Sigmoid colon (tissue), 7 donors: ENCODE data around the gene TMPRSS9. TPM values are rescaled to one million over a fixed set of nuclear protein-coding genes. Genes with fewer than 3 reads are reported as not detected.

Experiments used
- DNase-seq: peaks from one replicate; pipeline ENCODE4 v3.0.0-alpha.2; 2019
- H3K27ac ChIP-seq, 4 donors: fragments of 200-600 bp; sonication (generic); one replicate each; pipeline ENCODE4 v1.5.1; 2016 to 2019; ENCODE audit warnings: mild to moderate bottlenecking in 1 of 4
- H3K27me3 ChIP-seq, 3 donors: fragments of 200-600 bp; sonication (generic); one replicate each; pipeline ENCODE4 v1.5.1; 2019; ENCODE audit warnings: mild to moderate bottlenecking in 1 of 3
- H3K36me3 ChIP-seq, 4 donors: fragments of 200-600 bp; sonication (generic); one replicate each; pipeline ENCODE4 v1.5.1; 2016 to 2019
- H3K4me1 ChIP-seq, 4 donors: fragments of 200-600 bp; sonication (generic); one replicate each; pipeline ENCODE4 v1.5.1; 2017 to 2019
- H3K4me3 ChIP-seq, 4 donors: fragments of 200-600 bp; sonication (generic); one replicate each; pipeline ENCODE4 v1.5.1; 2017 to 2019; ENCODE audit warnings: mild to moderate bottlenecking in 2 of 4, moderate library complexity in 1 of 4
- H3K9me3 ChIP-seq, 4 donors: fragments of 200-600 bp in 3 of 4; sonication (generic) in 3 of 4; one replicate each; pipeline versions ENCODE4 v1.5.1 to v1.6.1; 2013 to 2019
- EP300 ChIP-seq, 4 donors: sonication (generic); formaldehyde crosslinking; IDR thresholded peaks; one replicate each; pipeline ENCODE4 v1.6.1; 2017; ENCODE audit warnings: antibody characterized with exemption in 4 of 4
- POLR2A ChIP-seq, 2 donors: fragments of 450-650 bp; IDR thresholded peaks; one replicate each; pipeline ENCODE4 v1.6.1; 2016; ENCODE audit warnings: antibody characterized with exemption in 2 of 2, mild to moderate bottlenecking in 2 of 2, moderate library complexity in 2 of 2
- POLR2AphosphoS5 ChIP-seq, 4 donors: sonication (generic); formaldehyde crosslinking; IDR thresholded peaks; one replicate each; pipeline ENCODE4 v1.6.1; 2017; ENCODE audit warnings: antibody characterized with exemption in 4 of 4
- WGBS, 2 donors: extraction: QIAGEN DNeasy Blood & Tissue Kit; methylation state at CpG; one replicate each; pipeline ENCODE4 v1.1.7; 2013; 5-methylcytosine and 5-hydroxymethylcytosine counted together
- intact Hi-C: fragments of 100-400 bp; cut with DNase I; formaldehyde crosslinking; loops from one replicate; pipeline ENCODE4 v1.15.1; 2023
- polyA plus RNA-seq, 3 donors: library from polyadenylated mRNA; stranded (reverse); fragments of 200-250 nt; gene quantifications; one replicate each; pipeline ENCODE4 v1.2.3, GENCODE V29; 2013
- total RNA-seq, 4 donors: library from RNA; depleted of rRNA; stranded (reverse); fragments of >200 nt; gene quantifications; one replicate each; pipeline ENCODE4 v1.1.0, GENCODE V29; 2016
- TF ChIP-seq, protein P1 (sequence below), 4 experiments: fragments of 450-650 bp in 3 of 4; fragments of 200-600 bp in 1 of 4; IDR thresholded peaks; one replicate each; pipeline ENCODE4 v1.5.1; 2016 to 2019; ENCODE audit warnings: antibody characterized with exemption in 4 of 4, mild to moderate bottlenecking in 3 of 4, moderate library complexity in 2 of 4
- donor health status: healthy with polysubstance abuse.
- donor health status: Bipolar disorder and iron deficiency.
- donor health status: healthy.

Gene TMPRSS9
- total and polyA plus RNA-seq, 7 donors = 0.16 to 0.68 (median 0.27) TPM; not detected in 3

DNA sequence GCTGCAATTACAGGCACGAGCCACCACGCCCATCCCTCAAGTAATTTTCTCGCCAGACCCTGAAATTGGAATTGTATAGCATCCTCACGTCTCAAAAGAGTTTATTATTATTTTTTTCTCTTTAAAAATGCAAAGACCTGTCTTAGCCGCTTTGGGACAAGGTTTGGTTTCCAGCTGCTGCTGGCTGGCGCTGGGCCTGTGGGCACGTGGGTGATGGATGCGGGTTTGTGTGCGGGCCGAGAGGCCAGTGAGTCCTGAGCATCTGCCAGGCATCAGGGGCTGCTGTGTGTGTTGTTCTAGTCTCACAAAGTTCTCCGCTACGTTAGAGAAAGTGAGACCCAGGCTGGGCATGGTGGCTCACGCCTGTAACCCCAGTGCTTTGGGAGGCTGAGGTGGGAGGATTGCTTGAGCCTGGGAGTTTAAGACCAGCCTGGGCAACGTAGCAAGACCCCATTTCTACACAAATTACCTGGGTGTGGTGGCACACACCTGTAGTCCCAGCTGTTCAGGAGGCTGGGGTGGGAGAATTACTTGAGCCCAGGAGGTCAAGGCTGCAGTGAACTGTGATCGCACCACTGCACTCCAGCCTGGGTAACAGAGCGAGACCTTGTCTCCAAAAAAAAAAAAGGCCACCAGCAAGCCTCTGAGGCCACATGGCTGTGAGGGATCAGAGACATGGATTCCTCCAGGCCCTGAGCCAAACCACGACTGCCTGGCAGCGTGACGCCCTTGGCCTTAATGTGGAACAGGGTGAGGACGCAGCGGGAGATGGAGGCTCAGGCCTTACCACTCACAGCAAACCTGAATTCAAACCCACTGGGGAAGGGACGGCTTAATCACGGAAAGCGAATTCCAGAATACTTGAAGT lies 4.7 kb upstream of the TMPRSS9 start:
- 85 to 88% methylated on average over 24 of the region's 24 CpGs for WGBS, 2 donors
- no peak for DNase-seq
- TF ChIP-seq, protein P1, sequence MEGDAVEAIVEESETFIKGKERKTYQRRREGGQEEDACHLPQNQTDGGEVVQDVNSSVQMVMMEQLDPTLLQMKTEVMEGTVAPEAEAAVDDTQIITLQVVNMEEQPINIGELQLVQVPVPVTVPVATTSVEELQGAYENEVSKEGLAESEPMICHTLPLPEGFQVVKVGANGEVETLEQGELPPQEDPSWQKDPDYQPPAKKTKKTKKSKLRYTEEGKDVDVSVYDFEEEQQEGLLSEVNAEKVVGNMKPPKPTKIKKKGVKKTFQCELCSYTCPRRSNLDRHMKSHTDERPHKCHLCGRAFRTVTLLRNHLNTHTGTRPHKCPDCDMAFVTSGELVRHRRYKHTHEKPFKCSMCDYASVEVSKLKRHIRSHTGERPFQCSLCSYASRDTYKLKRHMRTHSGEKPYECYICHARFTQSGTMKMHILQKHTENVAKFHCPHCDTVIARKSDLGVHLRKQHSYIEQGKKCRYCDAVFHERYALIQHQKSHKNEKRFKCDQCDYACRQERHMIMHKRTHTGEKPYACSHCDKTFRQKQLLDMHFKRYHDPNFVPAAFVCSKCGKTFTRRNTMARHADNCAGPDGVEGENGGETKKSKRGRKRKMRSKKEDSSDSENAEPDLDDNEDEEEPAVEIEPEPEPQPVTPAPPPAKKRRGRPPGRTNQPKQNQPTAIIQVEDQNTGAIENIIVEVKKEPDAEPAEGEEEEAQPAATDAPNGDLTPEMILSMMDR (IDR thresholded peaks at IDR 0.05) = no peak
- TF ChIP-seq EP300 (IDR thresholded peaks at IDR 0.05) (no peak), POLR2AphosphoS5 (IDR thresholded peaks at IDR 0.05) (no peak), POLR2A (IDR thresholded peaks at IDR 0.05) (no peak)

DNA sequence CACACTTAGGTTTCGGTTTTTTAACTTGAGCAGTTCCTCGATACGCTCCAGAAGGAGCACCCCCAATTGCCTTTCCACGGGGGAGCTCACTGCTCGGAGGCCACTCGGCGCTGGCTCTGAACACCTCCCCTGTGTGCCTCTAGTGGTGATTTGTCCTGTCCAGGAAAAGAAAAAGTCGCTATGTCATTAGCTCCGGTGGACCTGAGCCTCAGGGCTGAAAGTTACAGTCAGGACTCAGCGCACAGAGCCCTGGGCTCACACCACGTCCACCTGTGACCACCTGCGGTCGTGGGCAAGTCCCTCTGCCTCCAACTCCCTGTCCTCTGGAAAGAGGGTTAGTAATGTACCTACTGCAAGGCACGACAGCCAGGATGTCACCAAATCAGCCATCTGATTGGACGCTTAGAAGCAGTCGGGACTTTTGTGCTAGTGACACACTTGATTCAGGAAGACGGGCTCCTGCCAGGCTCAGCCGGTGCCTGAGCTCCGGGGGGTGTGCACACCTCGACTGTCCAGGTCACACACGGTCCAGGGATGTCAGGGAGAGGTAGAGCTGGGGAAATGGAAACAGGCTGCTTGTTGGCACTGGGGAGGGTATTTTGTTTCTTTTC lies 3.9 kb upstream of the TMPRSS9 start:
- TF ChIP-seq POLR2AphosphoS5 (IDR thresholded peaks at IDR 0.05) = no peak
- TF ChIP-seq EP300 (IDR thresholded peaks at IDR 0.05) = no peak
- TF ChIP-seq, protein P1 (IDR thresholded peaks at IDR 0.05) = no peak
- no peak for TF ChIP-seq POLR2A (IDR thresholded peaks at IDR 0.05)
- Histone ChIP-seq H3K9me3 (no peaks in the 10 kb centered on the region), H3K4me3 (no peak overlapping the region), H3K36me3 (peaks cover 0 to 25% (median 3%) of the 10 kb centered on the region in 4 donors), H3K27me3 (peaks cover 5 to 14% (median 7%) of the 10 kb centered on the region in 3 donors), H3K4me1 (no peaks in the 10 kb centered on the region), H3K27ac (no peak overlapping the region)
- no peak for DNase-seq
- WGBS, 2 donors = 81 to 88% methylated on average over 21 of the region's 21 CpGs
- intact Hi-C loops = no loop called here

More for the DNA sequence above, 4.7 kb upstream of the TMPRSS9 start:
- H3K9me3 ChIP-seq = no peaks in the 10 kb centered on the region
- peaks cover 0 to 33% (median 5%) of the 10 kb centered on the region in 4 donors for H3K36me3 ChIP-seq
- no peak overlapping the region for H3K4me3 ChIP-seq
- H3K27me3 ChIP-seq = peaks cover 3 to 8% (median 5%) of the 10 kb centered on the region in 3 donors
- no peaks in the 10 kb centered on the region for H3K4me1 ChIP-seq
- H3K27ac ChIP-seq = no peak overlapping the region
- intact Hi-C loops = no loop called here

DNA sequence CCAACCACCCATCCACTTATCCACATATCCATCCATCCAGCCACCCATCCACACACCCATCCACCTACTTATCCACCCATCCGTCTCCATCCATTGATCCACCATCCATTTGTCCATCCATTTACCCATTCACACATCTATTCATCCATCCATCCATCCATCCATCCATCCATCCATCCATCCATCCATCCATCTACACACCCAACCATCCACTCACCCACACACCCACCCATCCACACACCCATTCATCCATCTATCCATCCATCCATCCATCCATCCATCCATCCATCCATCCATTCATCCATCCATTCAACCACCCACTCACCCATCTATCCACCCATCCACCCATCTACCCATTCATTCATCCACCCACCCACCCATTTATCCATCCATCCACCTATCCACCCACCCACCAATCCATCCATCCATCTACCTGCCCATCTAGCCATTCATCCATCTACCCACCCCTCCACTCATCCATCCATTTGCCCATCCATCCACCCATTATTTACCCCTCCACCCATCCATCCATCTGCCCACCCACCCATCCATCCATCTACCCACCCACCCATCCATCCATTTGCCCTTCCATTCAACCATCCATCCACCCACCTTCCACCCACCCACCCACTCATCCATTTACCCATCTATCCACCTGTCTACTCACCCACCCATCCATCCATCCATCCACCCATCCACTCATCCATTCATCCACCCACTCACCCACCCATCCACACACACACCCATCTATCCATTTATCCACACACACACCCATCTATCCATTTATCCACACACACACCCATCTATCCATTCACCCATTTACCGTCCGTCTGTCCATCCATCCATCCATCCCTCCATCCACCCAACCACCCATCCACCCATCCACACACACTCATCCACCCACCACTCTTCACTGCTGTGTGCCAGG lies 2.5 kb upstream of the TMPRSS9 start:
- H3K27me3 ChIP-seq = peaks cover 10 to 28% (median 19%) of the 10 kb centered on the region in 3 donors
- H3K27ac ChIP-seq = no peak overlapping the region
- WGBS, 2 donors = 97% methylated on average over 3 of the region's 3 CpGs
- intact Hi-C loops = no loop called here
- TF ChIP-seq POLR2AphosphoS5 (IDR thresholded peaks at IDR 0.05) (no peak), POLR2A (IDR thresholded peaks at IDR 0.05) (no peak)
- DNase-seq = no peak
- H3K9me3 ChIP-seq = no peaks in the 10 kb centered on the region
- H3K36me3 ChIP-seq = peaks cover 0 to 22% (median 3%) of the 10 kb centered on the region in 4 donors
- H3K4me1 ChIP-seq = peaks cover 0 to 5% (median 0%) of the 10 kb centered on the region in 4 donors
- no peak overlapping the region for H3K4me3 ChIP-seq

DNA sequence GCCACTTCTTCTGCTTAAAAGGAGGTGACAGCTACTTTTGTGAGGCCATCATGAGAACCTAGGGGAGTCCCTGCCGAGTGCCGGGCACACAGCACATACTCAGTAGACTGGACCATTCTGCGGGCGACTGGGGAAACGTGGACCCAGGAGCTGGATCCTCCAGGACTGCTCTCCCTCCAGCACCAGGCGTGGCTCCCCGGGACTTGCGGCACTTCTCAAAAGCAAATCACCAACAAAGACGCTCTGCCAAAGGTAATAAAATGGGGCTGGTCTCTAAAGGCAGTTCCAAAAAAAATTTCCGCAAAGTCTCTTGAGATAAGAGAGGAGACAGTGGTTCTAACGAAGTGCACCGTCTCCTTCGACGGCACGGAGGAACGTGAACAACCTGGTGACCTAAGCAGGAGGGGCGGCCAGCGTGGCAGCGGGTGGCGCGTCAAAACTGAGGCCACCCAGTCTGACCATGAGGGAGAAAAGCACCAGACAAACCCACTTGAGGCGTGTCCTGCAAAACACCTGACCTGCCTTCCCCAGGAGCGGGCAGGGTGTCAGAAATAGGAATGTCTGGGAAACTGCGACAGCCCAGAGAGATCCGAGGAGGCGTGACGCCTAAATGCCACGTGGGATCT lies 1.4 kb upstream of the TMPRSS9 start:
- Histone ChIP-seq H3K36me3 (peaks cover 0 to 13% (median 0%) of the 10 kb centered on the region in 4 donors), H3K4me1 (peaks cover 0 to 5% (median 0%) of the 10 kb centered on the region in 4 donors), H3K27ac (no peak overlapping the region), H3K4me3 (no peak overlapping the region), H3K27me3 (peaks cover 10 to 39% (median 31%) of the 10 kb centered on the region in 3 donors), H3K9me3 (no peaks in the 10 kb centered on the region)
- intact Hi-C loops = no loop called here
- DNase-seq = no peak
- WGBS, 2 donors = 19 to 66% methylated on average over 28 of the region's 28 CpGs
- TF ChIP-seq, protein P1 (IDR thresholded peaks at IDR 0.05) = no peak
- no peak for TF ChIP-seq EP300 (IDR thresholded peaks at IDR 0.05)
- no peak for TF ChIP-seq POLR2A (IDR thresholded peaks at IDR 0.05)
- no peak for TF ChIP-seq POLR2AphosphoS5 (IDR thresholded peaks at IDR 0.05)
